NT2/D1 (cell line): ENCODE data around the gene DDB1.

Experiments
- SUZ12 ChIP-seq: IDR thresholded peaks from 2 replicates; pipeline ENCODE4 v1.6.1; 2011; ENCODE audit not compliant: insufficient read length, insufficient read depth; ENCODE audit errors: extremely low read depth
- YY1 ChIP-seq: IDR thresholded peaks from 2 replicates; pipeline ENCODE4 v1.6.1; 2011; ENCODE audit not compliant: insufficient read length, insufficient read depth

DNA sequence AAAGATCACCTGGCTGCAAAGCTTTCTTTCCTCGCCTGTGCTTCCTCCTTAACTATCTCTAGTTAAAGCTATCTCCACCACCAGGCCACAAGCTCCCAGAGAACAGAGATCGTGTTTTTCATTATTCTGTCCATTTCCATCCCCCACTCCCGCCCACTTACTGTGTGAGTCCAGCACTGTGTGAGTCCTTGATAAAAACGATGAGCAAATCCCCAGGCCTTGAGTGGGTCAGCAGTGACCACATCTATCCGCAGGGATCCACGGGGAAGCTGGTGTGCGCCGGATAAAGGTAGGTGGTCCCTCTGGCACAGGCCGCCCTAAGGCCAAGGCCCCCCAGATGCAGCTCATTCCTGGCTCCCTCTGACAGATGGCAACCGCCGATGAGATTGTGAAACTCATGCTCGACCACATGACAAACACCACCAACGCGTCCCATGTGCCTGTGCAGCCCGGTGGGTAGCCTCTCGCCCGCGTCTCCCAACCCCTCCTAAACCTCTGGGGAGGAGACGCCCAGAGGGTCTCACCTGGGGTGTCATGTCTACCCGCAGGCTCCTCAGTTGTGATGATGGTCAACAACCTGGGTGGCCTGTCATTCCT lies 9.4 kb upstream of the DDB1 start:
- TF ChIP-seq YY1 (no peak), SUZ12 (no peak)
